ENCODE measurements around the gene CAMSAP2.

The CAMSAP2 gene, protein sequence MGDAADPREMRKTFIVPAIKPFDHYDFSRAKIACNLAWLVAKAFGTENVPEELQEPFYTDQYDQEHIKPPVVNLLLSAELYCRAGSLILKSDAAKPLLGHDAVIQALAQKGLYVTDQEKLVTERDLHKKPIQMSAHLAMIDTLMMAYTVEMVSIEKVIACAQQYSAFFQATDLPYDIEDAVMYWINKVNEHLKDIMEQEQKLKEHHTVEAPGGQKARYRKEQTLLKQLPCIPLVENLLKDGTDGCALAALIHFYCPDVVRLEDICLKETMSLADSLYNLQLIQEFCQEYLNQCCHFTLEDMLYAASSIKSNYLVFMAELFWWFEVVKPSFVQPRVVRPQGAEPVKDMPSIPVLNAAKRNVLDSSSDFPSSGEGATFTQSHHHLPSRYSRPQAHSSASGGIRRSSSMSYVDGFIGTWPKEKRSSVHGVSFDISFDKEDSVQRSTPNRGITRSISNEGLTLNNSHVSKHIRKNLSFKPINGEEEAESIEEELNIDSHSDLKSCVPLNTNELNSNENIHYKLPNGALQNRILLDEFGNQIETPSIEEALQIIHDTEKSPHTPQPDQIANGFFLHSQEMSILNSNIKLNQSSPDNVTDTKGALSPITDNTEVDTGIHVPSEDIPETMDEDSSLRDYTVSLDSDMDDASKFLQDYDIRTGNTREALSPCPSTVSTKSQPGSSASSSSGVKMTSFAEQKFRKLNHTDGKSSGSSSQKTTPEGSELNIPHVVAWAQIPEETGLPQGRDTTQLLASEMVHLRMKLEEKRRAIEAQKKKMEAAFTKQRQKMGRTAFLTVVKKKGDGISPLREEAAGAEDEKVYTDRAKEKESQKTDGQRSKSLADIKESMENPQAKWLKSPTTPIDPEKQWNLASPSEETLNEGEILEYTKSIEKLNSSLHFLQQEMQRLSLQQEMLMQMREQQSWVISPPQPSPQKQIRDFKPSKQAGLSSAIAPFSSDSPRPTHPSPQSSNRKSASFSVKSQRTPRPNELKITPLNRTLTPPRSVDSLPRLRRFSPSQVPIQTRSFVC (N-terminal part only)

DNA sequence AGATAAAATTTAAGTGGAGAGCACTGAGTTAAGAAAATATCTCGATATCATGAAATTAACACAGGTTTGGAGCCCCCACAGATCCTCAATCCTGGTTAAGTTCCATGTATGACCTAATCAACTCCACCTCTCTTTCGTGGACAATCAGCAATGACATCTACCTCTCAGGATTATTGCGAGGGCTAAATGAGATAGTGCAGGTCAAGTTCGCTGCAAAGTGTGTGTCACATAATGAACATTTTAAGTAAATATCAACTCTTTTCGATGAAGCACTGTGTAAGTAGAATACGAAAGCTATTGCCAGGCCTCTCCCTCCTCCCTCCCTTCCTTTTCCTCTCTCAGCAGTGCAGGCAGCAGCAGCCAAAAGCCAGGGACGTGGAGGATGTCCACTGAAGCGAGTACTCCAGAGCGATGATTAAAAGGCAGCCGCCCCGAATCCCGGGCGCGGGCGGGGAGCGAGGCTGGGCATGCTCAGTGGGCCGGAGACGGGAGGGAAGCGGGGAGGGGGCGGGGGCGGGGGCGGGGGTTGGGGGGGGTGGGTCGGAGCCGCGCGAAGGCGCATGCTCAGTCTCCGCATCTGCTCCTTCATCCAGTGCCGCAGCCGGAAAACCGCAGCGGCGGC lies at the start of gene CAMSAP2:
TSS of gene CAMSAP2 (plus strand) at position 567 of the 622 bp plus-strand sequence. CDS start 935 bp downstream, outside the sequence.
- TF ChIP-seq CREB1 (IDR thresholded peaks at IDR 0.05; ENCODE audit: low read depth) (no peak), FOXM1 (IDR thresholded peaks at IDR 0.05; ENCODE audit: borderline replicate concordance, low read depth) (no peak), YY1 (IDR thresholded peaks at IDR 0.05; ENCODE audit: low read depth) (no peak), EGR1 (IDR thresholded peaks at IDR 0.05) (peak; percentile 35; the same call in 1 of the 2 replicates), TEAD4 (IDR thresholded peaks at IDR 0.05) (no peak), RAD21 (IDR thresholded peaks at IDR 0.05; ENCODE audit: low read depth) (peak; percentile 4; the same call in 1 of the 2 replicates), NFIC (IDR thresholded peaks at IDR 0.05) (peak; percentile 28; the same call in 1 of the 2 replicates), TAF1 (IDR thresholded peaks at IDR 0.05; ENCODE audit: low read depth) (no peak), EP300 (IDR thresholded peaks at IDR 0.05; ENCODE audit: borderline replicate concordance) (no peak), ZBTB7A (IDR thresholded peaks at IDR 0.05; ENCODE audit: low read depth) (no peak), TCF12 (IDR thresholded peaks at IDR 0.05; ENCODE audit: low read depth) (peak; percentile 32; the same call in 1 of the 2 replicates), CEBPB (IDR thresholded peaks at IDR 0.05) (no peak)
- TF ChIP-seq, protein P1, sequence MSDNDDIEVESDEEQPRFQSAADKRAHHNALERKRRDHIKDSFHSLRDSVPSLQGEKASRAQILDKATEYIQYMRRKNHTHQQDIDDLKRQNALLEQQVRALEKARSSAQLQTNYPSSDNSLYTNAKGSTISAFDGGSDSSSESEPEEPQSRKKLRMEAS (IDR thresholded peaks at IDR 0.05) = no peak
- TF ChIP-seq, protein P2, sequence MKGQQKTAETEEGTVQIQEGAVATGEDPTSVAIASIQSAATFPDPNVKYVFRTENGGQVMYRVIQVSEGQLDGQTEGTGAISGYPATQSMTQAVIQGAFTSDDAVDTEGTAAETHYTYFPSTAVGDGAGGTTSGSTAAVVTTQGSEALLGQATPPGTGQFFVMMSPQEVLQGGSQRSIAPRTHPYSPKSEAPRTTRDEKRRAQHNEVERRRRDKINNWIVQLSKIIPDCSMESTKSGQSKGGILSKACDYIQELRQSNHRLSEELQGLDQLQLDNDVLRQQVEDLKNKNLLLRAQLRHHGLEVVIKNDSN (IDR thresholded peaks at IDR 0.05) = no peak
- TF ChIP-seq, protein P3, sequence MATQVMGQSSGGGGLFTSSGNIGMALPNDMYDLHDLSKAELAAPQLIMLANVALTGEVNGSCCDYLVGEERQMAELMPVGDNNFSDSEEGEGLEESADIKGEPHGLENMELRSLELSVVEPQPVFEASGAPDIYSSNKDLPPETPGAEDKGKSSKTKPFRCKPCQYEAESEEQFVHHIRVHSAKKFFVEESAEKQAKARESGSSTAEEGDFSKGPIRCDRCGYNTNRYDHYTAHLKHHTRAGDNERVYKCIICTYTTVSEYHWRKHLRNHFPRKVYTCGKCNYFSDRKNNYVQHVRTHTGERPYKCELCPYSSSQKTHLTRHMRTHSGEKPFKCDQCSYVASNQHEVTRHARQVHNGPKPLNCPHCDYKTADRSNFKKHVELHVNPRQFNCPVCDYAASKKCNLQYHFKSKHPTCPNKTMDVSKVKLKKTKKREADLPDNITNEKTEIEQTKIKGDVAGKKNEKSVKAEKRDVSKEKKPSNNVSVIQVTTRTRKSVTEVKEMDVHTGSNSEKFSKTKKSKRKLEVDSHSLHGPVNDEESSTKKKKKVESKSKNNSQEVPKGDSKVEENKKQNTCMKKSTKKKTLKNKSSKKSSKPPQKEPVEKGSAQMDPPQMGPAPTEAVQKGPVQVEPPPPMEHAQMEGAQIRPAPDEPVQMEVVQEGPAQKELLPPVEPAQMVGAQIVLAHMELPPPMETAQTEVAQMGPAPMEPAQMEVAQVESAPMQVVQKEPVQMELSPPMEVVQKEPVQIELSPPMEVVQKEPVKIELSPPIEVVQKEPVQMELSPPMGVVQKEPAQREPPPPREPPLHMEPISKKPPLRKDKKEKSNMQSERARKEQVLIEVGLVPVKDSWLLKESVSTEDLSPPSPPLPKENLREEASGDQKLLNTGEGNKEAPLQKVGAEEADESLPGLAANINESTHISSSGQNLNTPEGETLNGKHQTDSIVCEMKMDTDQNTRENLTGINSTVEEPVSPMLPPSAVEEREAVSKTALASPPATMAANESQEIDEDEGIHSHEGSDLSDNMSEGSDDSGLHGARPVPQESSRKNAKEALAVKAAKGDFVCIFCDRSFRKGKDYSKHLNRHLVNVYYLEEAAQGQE (IDR thresholded peaks at IDR 0.05; ENCODE audit: low read depth) = no peak

DNA sequence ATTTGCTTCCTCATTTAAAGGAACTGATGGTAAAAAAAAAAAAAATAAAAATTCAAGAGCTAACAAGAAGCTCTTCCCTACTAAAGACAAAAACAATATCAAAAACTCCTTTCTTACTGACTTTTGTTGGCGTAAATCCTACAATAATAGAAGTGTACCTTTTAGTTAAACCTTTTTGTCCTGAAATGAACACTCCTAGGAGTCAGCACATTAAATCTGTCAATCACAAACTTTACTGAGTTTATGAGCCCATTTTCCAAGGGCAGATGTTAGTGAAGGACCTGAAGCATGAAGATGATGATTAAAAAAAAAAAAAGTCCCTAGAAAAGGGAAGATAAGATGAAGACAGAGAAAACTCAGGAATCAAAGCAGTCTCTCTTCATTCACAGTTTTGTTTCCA lies 46.4 kb upstream of the CAMSAP2 start:
- TF ChIP-seq, protein P2 (IDR thresholded peaks at IDR 0.05) = no peak
- TF ChIP-seq EGR1 (IDR thresholded peaks at IDR 0.05) (no peak), CEBPB (IDR thresholded peaks at IDR 0.05) (no peak)
- TF ChIP-seq, protein P1 (IDR thresholded peaks at IDR 0.05) = no peak

DNA sequence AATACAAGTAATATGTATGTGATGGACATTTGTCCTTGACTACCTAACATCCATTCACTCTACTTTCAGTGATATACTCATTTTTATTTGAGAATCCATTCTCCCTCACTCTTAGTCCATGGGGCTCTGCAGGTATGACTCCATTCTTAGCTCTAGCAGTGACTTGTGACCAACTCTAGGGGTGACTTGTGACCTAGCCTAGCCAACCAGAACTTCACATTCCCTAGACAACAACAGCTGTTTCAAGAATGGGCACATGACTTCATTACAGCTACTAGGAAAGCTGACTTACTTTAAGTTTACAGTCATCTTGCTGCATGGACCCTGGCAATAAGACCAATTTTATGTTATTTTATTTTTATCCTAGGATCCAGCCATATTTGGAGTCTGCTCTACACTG lies 45.4 kb upstream of the CAMSAP2 start:
- no peak for TF ChIP-seq YY1 (IDR thresholded peaks at IDR 0.05; ENCODE audit: low read depth)
- no peak for TF ChIP-seq TEAD4 (IDR thresholded peaks at IDR 0.05)
- TF ChIP-seq, protein P3 (IDR thresholded peaks at IDR 0.05; ENCODE audit: low read depth) = no peak
- TF ChIP-seq EGR1 (IDR thresholded peaks at IDR 0.05) = no peak
- no peak for TF ChIP-seq ZBTB7A (IDR thresholded peaks at IDR 0.05; ENCODE audit: low read depth)
- no peak for TF ChIP-seq RAD21 (IDR thresholded peaks at IDR 0.05; ENCODE audit: low read depth)
- TF ChIP-seq, protein P1 (IDR thresholded peaks at IDR 0.05) = no peak
- TF ChIP-seq EP300 (IDR thresholded peaks at IDR 0.05; ENCODE audit: borderline replicate concordance) = no peak
- no peak for TF ChIP-seq NFIC (IDR thresholded peaks at IDR 0.05)
- no peak for TF ChIP-seq TAF1 (IDR thresholded peaks at IDR 0.05; ENCODE audit: low read depth)
- TF ChIP-seq CREB1 (IDR thresholded peaks at IDR 0.05; ENCODE audit: low read depth) = no peak
- no peak for TF ChIP-seq CEBPB (IDR thresholded peaks at IDR 0.05)
- no peak for TF ChIP-seq FOXM1 (IDR thresholded peaks at IDR 0.05; ENCODE audit: borderline replicate concordance, low read depth)
- no peak for TF ChIP-seq TCF12 (IDR thresholded peaks at IDR 0.05; ENCODE audit: low read depth)

DNA sequence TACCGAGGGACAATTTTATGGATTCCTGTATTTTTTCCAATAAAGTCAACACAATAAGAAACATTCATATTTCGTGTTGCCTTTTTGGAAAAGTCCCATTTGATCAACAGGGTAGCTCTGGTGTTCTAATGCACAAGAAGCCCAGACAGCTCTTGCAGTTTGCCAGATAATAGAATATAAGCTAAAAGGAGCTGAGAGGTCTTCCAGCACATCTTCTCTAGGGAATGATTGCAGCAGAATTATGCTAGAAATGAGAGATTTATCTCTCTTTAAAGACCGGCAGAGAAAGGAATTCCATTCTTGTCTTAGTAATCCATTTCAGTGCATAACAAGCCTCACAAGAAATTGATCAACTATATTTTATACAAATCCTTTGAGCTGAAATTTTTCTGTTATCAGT lies 44.0 kb upstream of the CAMSAP2 start:
- TF ChIP-seq RAD21 (IDR thresholded peaks at IDR 0.05; ENCODE audit: low read depth) = no peak
- TF ChIP-seq, protein P3 (IDR thresholded peaks at IDR 0.05; ENCODE audit: low read depth) = no peak
- no peak for TF ChIP-seq TEAD4 (IDR thresholded peaks at IDR 0.05)
- no peak for TF ChIP-seq CEBPB (IDR thresholded peaks at IDR 0.05)
- TF ChIP-seq ZBTB7A (IDR thresholded peaks at IDR 0.05; ENCODE audit: low read depth) = no peak
- TF ChIP-seq, protein P1 (IDR thresholded peaks at IDR 0.05) = no peak
- TF ChIP-seq FOXM1 (IDR thresholded peaks at IDR 0.05; ENCODE audit: borderline replicate concordance, low read depth) = no peak

Data from Ishikawa (cell line).